WTC11 (cell line): ENCODE results near the gene KIF17. TPM values are rescaled to one million over a fixed set of nuclear protein-coding genes. Genes with fewer than 3 reads are reported as not detected.

Source experiments
- ATAC-seq: fragments of 200-7000 bp; cut with Tn5 transposase; 2 replicates; pipeline ENCODE4 v1.10.0; 2021; ENCODE audit warnings: mild to moderate bottlenecking, moderate library complexity
- CTCF ChIA-PET: fragments of 300-600 bp; sonication (Branson Sonifier 250); formaldehyde crosslinking; loops from one replicate; lab custom pipeline; 2021; ENCODE audit warnings: antibody characterized with exemption; lab: Charles Lee
- POLR2A ChIA-PET: fragments of 350-600 bp; sonication (Branson Sonifier 250); formaldehyde crosslinking; loops from one replicate; lab custom pipeline; 2021; ENCODE audit warnings: antibody characterized with exemption; lab: Charles Lee
- DNase-seq: peaks from one replicate; pipeline ENCODE4 v3.0.0; 2021; ENCODE audit warnings: low spot score
- H3K27ac Mint-ChIP-seq: 2 replicates; pipeline ENCODE4 v1.8.0; 2021; ENCODE audit warnings: mixed read lengths
- H3K27me3 Mint-ChIP-seq: 2 replicates; pipeline ENCODE4 v1.8.0; 2021; ENCODE audit warnings: low read depth, mild to moderate bottlenecking, moderate library complexity, mixed read lengths
- H3K36me3 Mint-ChIP-seq: 2 replicates; pipeline ENCODE4 v1.8.0; 2021; ENCODE audit warnings: mixed read lengths
- H3K4me1 Mint-ChIP-seq: 2 replicates; pipeline ENCODE4 v1.8.0; 2022; ENCODE audit warnings: mixed read lengths
- H3K4me3 Mint-ChIP-seq: 2 replicates; pipeline ENCODE4 v1.8.0; 2021; ENCODE audit warnings: mild to moderate bottlenecking, moderate library complexity, mixed read lengths
- H3K9me3 Mint-ChIP-seq: 2 replicates; pipeline ENCODE4 v1.8.0; 2021; ENCODE audit warnings: mixed read lengths
- AFF4 ChIP-seq: sonication (generic); formaldehyde crosslinking; IDR thresholded peaks from 2 replicates; pipeline ENCODE4 v1.8.1; 2023; ENCODE audit warnings: mild to moderate bottlenecking, missing genetic modification reagents, borderline replicate concordance
- AR ChIP-seq: fragments of 250-450 bp; sonication (Bioruptor Pico); IDR thresholded peaks from 2 replicates; pipeline ENCODE4 v1.9.0; 2021; ENCODE audit warnings: mild to moderate bottlenecking
- CBFB ChIP-seq: sonication (generic); formaldehyde crosslinking; IDR thresholded peaks from 2 replicates; pipeline ENCODE4 v1.8.1; 2022; ENCODE audit warnings: mild to moderate bottlenecking, low read depth, missing genetic modification reagents
- ESRRA ChIP-seq: sonication (generic); formaldehyde crosslinking; IDR thresholded peaks from 2 replicates; pipeline ENCODE4 v1.8.1; 2022; ENCODE audit warnings: mild to moderate bottlenecking, missing genetic modification reagents, borderline replicate concordance
- GRHL2 ChIP-seq: fragments of 250-450 bp; sonication (Bioruptor Pico); IDR thresholded peaks from 2 replicates; pipeline ENCODE4 v1.8.0; 2022; ENCODE audit warnings: mild to moderate bottlenecking, moderate library complexity; ENCODE audit not compliant: insufficient replicate concordance, severe bottlenecking
- IRF2 ChIP-seq: sonication (generic); formaldehyde crosslinking; IDR thresholded peaks from 2 replicates; pipeline ENCODE4 v1.8.0; 2022; ENCODE audit warnings: low read depth, missing genetic modification reagents, borderline replicate concordance
- NFE2L1 ChIP-seq: sonication (generic); formaldehyde crosslinking; IDR thresholded peaks from 2 replicates; pipeline ENCODE4 v1.8.1; 2023; ENCODE audit warnings: missing genetic modification reagents
- RELA ChIP-seq: sonication (generic); formaldehyde crosslinking; IDR thresholded peaks from 2 replicates; pipeline ENCODE4 v1.8.1; 2022; ENCODE audit warnings: missing genetic modification reagents, mild to moderate bottlenecking, borderline replicate concordance
- ZNF263 ChIP-seq: sonication (generic); formaldehyde crosslinking; IDR thresholded peaks from 2 replicates; pipeline ENCODE4 v1.8.1; 2022; ENCODE audit warnings: low read depth, mild to moderate bottlenecking, moderate library complexity, missing genetic modification reagents
- ZNF281 ChIP-seq: sonication (generic); formaldehyde crosslinking; IDR thresholded peaks from 2 replicates; pipeline ENCODE4 v1.8.0; 2023; ENCODE audit warnings: mild to moderate bottlenecking, missing genetic modification reagents
- ZNF532 ChIP-seq: fragments of 250-450 bp; sonication (Bioruptor Pico); IDR thresholded peaks from 2 replicates; pipeline ENCODE4 v1.9.0; 2021; ENCODE audit warnings: mild to moderate bottlenecking, borderline replicate concordance
- total RNA-seq: library from RNA; stranded (reverse); gene quantifications from 3 replicates; pipeline ENCODE4 v1.2.3, GENCODE V29; 2021
- TF ChIP-seq, protein P1 (sequence below): sonication (generic); formaldehyde crosslinking; IDR thresholded peaks from 2 replicates; pipeline ENCODE4 v1.8.1; 2022; ENCODE audit warnings: mild to moderate bottlenecking, moderate library complexity, missing genetic modification reagents
- TF ChIP-seq, protein P2 (sequence below): sonication (generic); formaldehyde crosslinking; IDR thresholded peaks from 2 replicates; pipeline ENCODE4 v1.8.1; 2022; ENCODE audit warnings: low read depth, missing genetic modification reagents, borderline replicate concordance
- TF ChIP-seq, protein P3 (sequence below): sonication (generic); formaldehyde crosslinking; IDR thresholded peaks from 2 replicates; pipeline ENCODE4 v1.8.0; 2022; ENCODE audit warnings: mild to moderate bottlenecking, missing genetic modification reagents

KIF17 gene
- total RNA-seq, 1 experiment from 2014 or later: 8.1 TPM

DNA sequence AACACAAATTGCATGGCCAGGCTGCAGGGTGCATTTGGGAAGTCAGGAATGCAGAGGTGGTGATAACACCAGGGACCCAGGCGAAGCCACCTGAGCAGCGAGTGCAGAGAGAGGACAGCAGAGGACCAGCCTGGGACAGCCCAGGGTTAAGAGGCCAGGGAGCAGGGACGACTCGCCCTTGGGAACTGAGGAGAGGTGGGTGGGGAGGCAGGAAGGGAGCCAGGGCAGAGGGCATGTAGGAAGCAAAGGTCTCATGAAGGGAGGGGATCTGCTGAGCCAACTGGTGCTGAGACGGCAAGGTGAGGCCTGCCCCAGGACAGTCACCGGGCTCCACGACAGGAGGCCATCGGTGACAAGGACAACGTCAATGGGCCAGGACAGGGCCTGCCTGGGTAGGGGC lies 16.4 kb downstream of the KIF17 start (continued):
- TF ChIP-seq ZNF281 (CRISPR knock-in tag) (no peak), ZNF263 (CRISPR knock-in tag) (no peak), ZNF532 (CRISPR knock-in tag) (no peak), AR (CRISPR knock-in tag) (no peak), CBFB (no peak)

DNA sequence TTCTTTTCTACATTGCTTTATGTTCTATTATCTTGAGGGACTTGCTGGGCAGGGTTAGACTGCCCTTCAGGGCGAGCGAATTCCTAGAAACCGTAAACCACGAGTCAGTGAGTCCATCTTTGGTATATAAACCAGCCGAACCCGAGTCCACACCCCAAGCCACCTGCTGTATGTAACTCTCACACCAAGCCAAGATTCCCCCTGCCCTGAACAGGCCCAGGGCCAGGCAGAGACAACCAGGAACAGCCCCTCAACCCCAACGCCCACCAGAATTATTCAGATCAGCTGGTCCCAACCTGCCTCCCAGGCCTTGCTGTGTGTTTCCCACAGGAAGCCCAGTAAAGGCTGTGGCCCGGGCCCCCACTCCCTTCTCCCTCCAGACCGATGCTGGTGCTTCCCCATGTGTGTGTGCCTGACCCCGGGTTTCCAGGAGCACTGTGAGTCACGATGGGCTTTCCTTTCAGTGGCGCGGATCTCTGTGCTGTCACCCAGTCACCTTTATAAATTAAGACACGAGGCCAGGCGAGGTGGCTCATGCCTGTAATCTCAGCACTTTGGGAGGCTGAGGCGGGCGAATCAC lies 17.1 kb downstream of the KIF17 start:
- Mint-ChIP-seq H3K4me1 (peaks cover 11% of the 10 kb centered on the region), H3K27ac (peak overlapping the region; percentile 70; the same call in 1 of the 2 replicates), H3K27me3 (no peaks in the 10 kb centered on the region; the same call in 1 of the 2 replicates), H3K4me3 (no peak overlapping the region), H3K9me3 (no peaks in the 10 kb centered on the region), H3K36me3 (no peaks in the 10 kb centered on the region)
- ChIA-PET CTCF (interaction anchor here (2.5 kb wide), 1 partner anchor 27 kb away, joined by 11 read pairs; no protein-coding TSS in a partner anchor), POLR2A (no interaction called here)
- DNase-seq: no peak
- ATAC-seq: no peak
- TF ChIP-seq ESRRA (CRISPR knock-in tag) (no peak), GRHL2 (CRISPR knock-in tag) (no peak), IRF2 (no peak), RELA (CRISPR knock-in tag) (no peak), NFE2L1 (no peak), AFF4 (CRISPR knock-in tag) (no peak), ZNF281 (CRISPR knock-in tag) (no peak)
- TF ChIP-seq, protein P1, sequence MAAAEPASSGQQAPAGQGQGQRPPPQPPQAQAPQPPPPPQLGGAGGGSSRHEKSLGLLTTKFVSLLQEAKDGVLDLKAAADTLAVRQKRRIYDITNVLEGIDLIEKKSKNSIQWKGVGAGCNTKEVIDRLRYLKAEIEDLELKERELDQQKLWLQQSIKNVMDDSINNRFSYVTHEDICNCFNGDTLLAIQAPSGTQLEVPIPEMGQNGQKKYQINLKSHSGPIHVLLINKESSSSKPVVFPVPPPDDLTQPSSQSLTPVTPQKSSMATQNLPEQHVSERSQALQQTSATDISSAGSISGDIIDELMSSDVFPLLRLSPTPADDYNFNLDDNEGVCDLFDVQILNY (CRISPR knock-in tag): no peak
- TF ChIP-seq, protein P2, sequence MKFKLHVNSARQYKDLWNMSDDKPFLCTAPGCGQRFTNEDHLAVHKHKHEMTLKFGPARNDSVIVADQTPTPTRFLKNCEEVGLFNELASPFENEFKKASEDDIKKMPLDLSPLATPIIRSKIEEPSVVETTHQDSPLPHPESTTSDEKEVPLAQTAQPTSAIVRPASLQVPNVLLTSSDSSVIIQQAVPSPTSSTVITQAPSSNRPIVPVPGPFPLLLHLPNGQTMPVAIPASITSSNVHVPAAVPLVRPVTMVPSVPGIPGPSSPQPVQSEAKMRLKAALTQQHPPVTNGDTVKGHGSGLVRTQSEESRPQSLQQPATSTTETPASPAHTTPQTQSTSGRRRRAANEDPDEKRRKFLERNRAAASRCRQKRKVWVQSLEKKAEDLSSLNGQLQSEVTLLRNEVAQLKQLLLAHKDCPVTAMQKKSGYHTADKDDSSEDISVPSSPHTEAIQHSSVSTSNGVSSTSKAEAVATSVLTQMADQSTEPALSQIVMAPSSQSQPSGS (CRISPR knock-in tag): no peak
- TF ChIP-seq, protein P3, sequence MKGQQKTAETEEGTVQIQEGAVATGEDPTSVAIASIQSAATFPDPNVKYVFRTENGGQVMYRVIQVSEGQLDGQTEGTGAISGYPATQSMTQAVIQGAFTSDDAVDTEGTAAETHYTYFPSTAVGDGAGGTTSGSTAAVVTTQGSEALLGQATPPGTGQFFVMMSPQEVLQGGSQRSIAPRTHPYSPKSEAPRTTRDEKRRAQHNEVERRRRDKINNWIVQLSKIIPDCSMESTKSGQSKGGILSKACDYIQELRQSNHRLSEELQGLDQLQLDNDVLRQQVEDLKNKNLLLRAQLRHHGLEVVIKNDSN (CRISPR knock-in tag): no peak
